Measurements from ENCODE around the gene PPP2R3B.
"Not testable (repeated sequence)": the region's sequence is repeated elsewhere in the genome, so short reads cannot be mapped to it uniquely, and the experiment has no call there.

Gene PPP2R3B

GRCh38 chrX:386768-387575 lies at the start of gene PPP2R3B:
PPP2R3B (minus strand) TSS chrX:386907; CDS start chrX:386691, 216 bp downstream.
- no peak for DNase-seq

GRCh38 chrX:435536-436122 lies 48.9 kb upstream of the PPP2R3B start:
- DNase-seq: no peak

GRCh38 chrX:434946-435345 lies 48.2 kb upstream of the PPP2R3B start:
- DNase-seq: no peak

GRCh38 chrX:433771-434170 lies 47.1 kb upstream of the PPP2R3B start:
- no peak for DNase-seq

GRCh38 chrX:432666-433065 lies 46.0 kb upstream of the PPP2R3B start:
- not testable (repeated sequence) for DNase-seq

- no peak for DNase-seq
Measured at GRCh38 chrX:431492-432111, 44.9 kb upstream of the PPP2R3B start.

- DNase-seq: no peak
Measured at GRCh38 chrX:431056-431455, 44.3 kb upstream of the PPP2R3B start.

GRCh38 chrX:429266-429825 lies 42.6 kb upstream of the PPP2R3B start:
- no peak for DNase-seq

GRCh38 chrX:427812-428725 lies 41.4 kb upstream of the PPP2R3B start:
- DNase-seq: no peak

GRCh38 chrX:426881-427280 lies 40.2 kb upstream of the PPP2R3B start:
- no peak for DNase-seq

- DNase-seq: no peak
Measured at GRCh38 chrX:425056-425455, 38.3 kb upstream of the PPP2R3B start.

GRCh38 chrX:421646-422391 lies 35.1 kb upstream of the PPP2R3B start:
- no peak for DNase-seq

- no peak for DNase-seq
Measured at GRCh38 chrX:420496-421223, 34.0 kb upstream of the PPP2R3B start.

- DNase-seq: no peak
Measured at GRCh38 chrX:418927-419729, 32.4 kb upstream of the PPP2R3B start.

- DNase-seq: not testable (repeated sequence)
Measured at GRCh38 chrX:415498-415897, 28.8 kb upstream of the PPP2R3B start.

- peak; percentile 11 for DNase-seq
Measured at GRCh38 chrX:413322-414201, 26.9 kb upstream of the PPP2R3B start.

GRCh38 chrX:410296-410695 lies 23.6 kb upstream of the PPP2R3B start:
- DNase-seq: no peak

GRCh38 chrX:405149-405548 lies 18.4 kb upstream of the PPP2R3B start:
- no peak for DNase-seq

- no peak for DNase-seq
Measured at GRCh38 chrX:404656-405055, 17.9 kb upstream of the PPP2R3B start.
